ES-I3 (cell line): ENCODE results near the gene MB21D2.

Source experiments
- H3K36me3 ChIP-seq: 2 replicates; pipeline ENCODE4 v1.6.1; 2013; ENCODE audit warnings: mild to moderate bottlenecking, low read length, control low read depth, moderate library complexity; ENCODE audit not compliant: insufficient read depth
- H3K4me1 ChIP-seq: 2 replicates; pipeline ENCODE4 v1.6.1; 2013; ENCODE audit warnings: mild to moderate bottlenecking, control low read depth, low read length; ENCODE audit not compliant: insufficient read depth
- H3K9ac ChIP-seq: 2 replicates; pipeline ENCODE4 v1.6.1; 2013; ENCODE audit warnings: low read depth, mild to moderate bottlenecking, low read length, moderate library complexity
- H3K9me3 ChIP-seq: 2 replicates; pipeline ENCODE4 v1.6.1; 2013; ENCODE audit warnings: mild to moderate bottlenecking, low read length, moderate library complexity; ENCODE audit not compliant: control insufficient read depth, insufficient read depth

The MB21D2 gene

DNA sequence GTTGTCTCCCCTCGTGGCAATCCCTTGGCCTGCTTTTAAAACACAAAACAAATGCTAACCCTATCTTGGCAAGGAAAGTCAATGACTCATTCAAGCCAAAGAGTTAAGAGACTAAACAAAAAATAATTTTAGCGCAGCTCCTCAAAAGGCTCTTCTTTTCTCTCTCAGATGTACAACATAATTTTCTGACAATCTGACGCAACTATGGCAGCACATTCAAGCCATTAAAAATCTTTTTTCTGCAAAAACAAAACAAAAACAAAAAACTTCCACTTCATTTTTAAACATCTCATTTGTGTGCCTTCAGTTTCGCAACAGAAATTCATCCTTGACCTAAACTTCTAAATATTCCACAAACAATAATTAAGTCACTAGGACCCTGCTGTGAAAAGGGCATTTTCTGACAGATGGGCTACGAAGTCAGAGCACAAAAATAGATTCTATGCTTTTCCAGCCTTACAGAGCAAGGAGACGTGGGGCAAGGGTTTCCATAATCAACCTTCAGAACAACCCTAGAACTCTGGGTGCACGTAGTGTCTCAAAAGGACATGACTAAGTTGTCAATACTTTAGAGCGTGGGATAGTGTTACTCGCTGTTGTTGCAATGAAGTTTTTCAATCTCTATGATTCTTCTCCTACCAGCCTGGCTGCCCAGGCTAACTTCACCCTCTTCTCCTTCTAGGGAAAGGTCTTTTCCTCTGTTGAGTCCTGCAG, 84.3 kb downstream of the MB21D2 start:
- Histone ChIP-seq H3K9me3 (no peaks in the 10 kb centered on the region), H3K36me3 (no peaks in the 10 kb centered on the region), H3K9ac (no peak overlapping the region), H3K4me1 (0 out of 2 replicates have a peak, but pooled peaks cover 10% of the 10 kb centered on the region)

- Histone ChIP-seq H3K4me1 (0 out of 2 replicates have a peak, but pooled peaks cover 8% of the 10 kb centered on the region), H3K9ac (no peak overlapping the region), H3K9me3 (no peaks in the 10 kb centered on the region), H3K36me3 (no peaks in the 10 kb centered on the region)
These were observed 85.8 kb downstream of the MB21D2 start for GRCh38 chr3:192831801-192832347.

GRCh38 chr3:192831111-192831644, 86.5 kb downstream of the MB21D2 start:
- Histone ChIP-seq H3K9me3 (no peaks in the 10 kb centered on the region), H3K9ac (no peak overlapping the region), H3K4me1 (0 out of 2 replicates have a peak, but pooled peaks cover 8% of the 10 kb centered on the region), H3K36me3 (no peaks in the 10 kb centered on the region)

DNA sequence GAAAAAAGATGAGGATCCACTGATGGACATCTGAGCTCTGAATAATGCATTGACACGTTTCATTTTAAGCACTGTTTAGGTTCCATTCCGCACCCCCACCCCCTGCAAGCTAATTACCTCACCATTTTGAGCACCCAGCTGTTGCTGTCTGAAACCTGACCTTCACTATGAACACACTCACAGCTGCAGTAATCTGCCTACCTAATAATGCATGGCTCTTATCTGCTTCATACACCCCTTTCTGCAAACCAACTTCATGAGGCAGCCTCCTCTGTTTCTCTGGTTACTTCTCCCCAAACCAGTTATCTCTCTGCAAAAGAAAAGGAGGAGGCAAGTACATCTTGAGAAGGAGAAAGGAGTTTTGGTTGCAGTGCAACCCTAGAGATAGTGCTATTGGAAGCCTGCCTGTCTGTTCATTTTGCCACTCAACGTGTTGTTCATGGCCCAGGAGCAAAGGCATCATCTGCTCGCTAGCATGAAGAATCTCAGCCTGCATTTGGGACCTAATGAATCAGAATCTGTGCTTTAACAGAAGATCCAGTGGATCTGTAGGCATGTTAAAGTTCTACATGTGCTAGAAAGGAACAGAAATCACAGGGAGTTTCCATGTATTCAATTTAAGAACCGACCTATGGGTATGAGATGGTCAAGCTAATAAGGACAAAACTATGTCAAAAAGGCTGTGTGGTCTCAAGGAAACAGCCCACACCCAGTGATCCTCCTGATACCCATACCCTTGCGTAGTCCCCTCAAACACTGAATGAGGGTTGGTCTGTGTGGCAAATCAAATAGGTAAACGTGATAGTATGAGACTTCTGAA, 87.2 kb downstream of the MB21D2 start:
- H3K4me1 ChIP-seq = 0 out of 2 replicates have a peak, but pooled peaks cover 8% of the 10 kb centered on the region
- no peak overlapping the region for H3K9ac ChIP-seq
- no peaks in the 10 kb centered on the region for H3K36me3 ChIP-seq
- H3K9me3 ChIP-seq = no peaks in the 10 kb centered on the region

- H3K9ac ChIP-seq = no peak overlapping the region
- H3K9me3 ChIP-seq = no peaks in the 10 kb centered on the region
- H3K36me3 ChIP-seq = no peaks in the 10 kb centered on the region
- H3K4me1 ChIP-seq = no peaks in the 10 kb centered on the region
These were observed 89.6 kb downstream of the MB21D2 start for GRCh38 chr3:192827863-192828594.

DNA sequence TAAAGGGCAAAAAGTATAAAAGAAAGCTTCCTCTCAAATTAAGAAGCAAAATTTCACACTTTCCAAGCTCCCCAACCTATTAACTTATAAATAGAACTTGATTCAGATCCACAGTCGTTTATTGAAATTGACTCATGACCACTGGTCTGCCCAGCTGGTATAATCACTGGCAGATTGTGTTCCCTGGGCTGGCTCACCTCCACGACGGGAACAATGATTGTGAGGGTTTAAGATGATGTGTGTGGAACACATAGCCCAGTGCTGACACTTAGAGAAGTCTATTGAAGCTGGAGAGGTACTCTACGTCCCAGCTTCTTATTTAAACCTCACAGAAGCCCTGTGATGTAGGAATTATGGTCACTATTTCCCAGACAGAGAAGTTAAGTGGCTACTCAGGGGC, 90.4 kb downstream of the MB21D2 start:
- Histone ChIP-seq H3K9ac (no peak overlapping the region), H3K9me3 (no peaks in the 10 kb centered on the region), H3K36me3 (no peaks in the 10 kb centered on the region), H3K4me1 (0 out of 2 replicates have a peak, but pooled peaks cover 4% of the 10 kb centered on the region)

DNA sequence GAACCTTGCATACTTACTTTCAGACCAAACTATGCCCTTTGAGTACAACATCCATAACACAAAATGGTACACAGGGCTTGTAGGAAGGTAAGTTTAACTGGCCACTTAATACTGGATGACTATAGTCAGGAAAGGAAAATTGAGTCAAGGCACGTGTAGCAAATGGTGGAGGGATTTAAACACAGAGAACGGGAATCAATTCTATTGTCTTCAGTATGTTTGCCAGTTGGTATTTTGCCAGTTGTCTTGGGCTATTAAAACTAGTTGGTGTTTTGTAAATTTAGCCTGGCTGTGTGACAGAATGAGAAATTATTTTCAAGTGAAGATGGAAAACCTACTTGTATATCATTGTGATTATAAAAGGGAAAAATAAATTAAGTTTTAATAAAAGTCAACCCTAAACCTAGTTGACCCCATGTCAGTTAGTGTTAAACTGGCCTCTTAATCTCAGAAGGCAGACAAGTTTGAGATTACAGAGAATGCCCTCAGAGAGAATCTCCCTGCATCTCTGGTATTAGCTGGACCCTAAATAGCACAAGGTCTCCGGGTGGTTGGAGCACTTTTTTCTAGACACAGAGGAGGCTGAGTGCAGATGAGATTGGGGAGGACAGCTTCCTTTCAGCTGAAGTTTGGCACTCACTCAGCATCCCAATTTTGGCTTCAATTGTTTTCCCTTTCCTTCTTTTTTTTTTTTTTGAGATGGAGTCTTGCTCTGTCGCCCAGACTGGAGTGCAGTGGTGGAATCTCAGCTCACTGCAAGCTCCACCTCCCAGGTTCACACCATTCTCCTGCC, 91.2 kb downstream of the MB21D2 start:
- Histone ChIP-seq H3K4me1 (0 out of 2 replicates have a peak, but pooled peaks cover 4% of the 10 kb centered on the region), H3K36me3 (no peaks in the 10 kb centered on the region), H3K9ac (no peak overlapping the region), H3K9me3 (no peaks in the 10 kb centered on the region)

DNA sequence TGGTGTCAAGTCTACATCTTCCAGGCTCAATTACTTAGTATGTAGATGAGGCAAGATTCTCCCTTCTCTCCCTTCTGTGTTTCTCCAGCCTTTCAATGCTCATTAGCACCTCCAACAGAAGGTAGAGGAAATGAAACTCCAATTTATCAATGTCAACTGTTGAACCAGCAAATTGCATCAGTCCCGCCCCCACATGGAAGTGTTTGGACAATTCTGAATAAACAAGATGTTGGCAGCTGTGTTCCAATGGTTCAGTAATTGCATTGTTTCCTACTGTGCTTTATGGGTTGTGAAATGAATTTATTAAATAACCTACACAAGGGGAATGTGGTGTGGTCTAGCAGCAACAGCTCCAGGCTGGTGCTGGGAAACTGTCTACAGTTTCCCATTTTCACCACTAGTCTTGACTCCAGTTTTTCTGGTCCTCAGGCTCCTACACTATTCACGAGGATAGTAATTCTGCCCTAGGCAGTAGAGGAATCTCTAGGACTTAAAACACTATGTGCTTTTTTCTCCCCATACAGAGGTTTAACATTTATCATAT, 91.9 kb downstream of the MB21D2 start:
- H3K9me3 ChIP-seq = no peaks in the 10 kb centered on the region
- H3K36me3 ChIP-seq = no peaks in the 10 kb centered on the region
- H3K9ac ChIP-seq = no peak overlapping the region
- H3K4me1 ChIP-seq = 0 out of 2 replicates have a peak, but pooled peaks cover 4% of the 10 kb centered on the region

GRCh38 chr3:192825216-192825615, 92.4 kb downstream of the MB21D2 start:
- H3K9me3 ChIP-seq = no peaks in the 10 kb centered on the region
- no peak overlapping the region for H3K9ac ChIP-seq
- H3K4me1 ChIP-seq = peaks cover 7% of the 10 kb centered on the region; the same call in 1 of the 2 replicates
- H3K36me3 ChIP-seq = no peaks in the 10 kb centered on the region

GRCh38 chr3:192824313-192824712, 93.3 kb downstream of the MB21D2 start:
- Histone ChIP-seq H3K36me3 (no peaks in the 10 kb centered on the region), H3K9ac (no peak overlapping the region), H3K4me1 (peaks cover 16% of the 10 kb centered on the region), H3K9me3 (no peaks in the 10 kb centered on the region)

DNA sequence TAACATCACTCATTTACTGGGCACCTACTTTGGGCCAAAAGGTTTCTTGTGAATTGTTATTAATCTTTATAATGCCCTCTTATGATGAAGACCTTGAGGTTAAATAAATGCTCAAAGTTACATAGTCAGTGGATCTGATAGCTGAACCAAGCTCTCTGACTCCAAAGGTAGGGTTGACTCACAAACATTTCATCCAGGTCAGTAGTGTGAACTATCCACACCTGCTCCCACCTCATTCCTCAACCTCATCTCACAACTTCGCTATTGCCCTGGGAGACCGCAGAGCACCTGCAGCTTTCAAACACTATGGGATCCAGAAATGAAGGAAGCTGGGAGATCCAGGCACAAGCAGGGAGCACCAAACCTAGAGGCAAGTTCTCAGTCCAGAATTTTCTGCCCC, 96.5 kb downstream of the MB21D2 start:
- Histone ChIP-seq H3K36me3 (no peaks in the 10 kb centered on the region), H3K9ac (no peak overlapping the region), H3K9me3 (no peaks in the 10 kb centered on the region), H3K4me1 (peaks cover 45% of the 10 kb centered on the region)

DNA sequence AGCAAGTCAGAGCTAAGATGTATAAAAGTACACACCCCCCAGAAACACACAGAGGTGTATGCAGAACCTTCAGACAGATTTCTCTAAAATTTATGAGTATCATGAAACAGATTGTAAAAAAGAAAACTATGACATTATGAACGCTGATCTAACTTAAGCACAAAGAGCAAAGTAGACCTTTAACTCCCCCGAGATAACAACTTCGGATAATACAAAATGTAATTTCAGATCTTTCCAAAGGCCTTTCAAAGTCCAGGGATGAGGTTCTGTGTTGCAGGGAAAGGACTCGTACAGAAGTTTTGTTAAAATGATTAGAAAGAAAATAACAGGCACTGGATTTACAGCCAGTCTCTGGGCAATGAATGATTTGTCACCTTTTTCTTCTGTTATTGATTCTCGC, 97.5 kb downstream of the MB21D2 start:
- H3K9me3 ChIP-seq = no peaks in the 10 kb centered on the region
- peaks cover 46% of the 10 kb centered on the region for H3K4me1 ChIP-seq
- H3K36me3 ChIP-seq = no peaks in the 10 kb centered on the region
- no peak overlapping the region for H3K9ac ChIP-seq

DNA sequence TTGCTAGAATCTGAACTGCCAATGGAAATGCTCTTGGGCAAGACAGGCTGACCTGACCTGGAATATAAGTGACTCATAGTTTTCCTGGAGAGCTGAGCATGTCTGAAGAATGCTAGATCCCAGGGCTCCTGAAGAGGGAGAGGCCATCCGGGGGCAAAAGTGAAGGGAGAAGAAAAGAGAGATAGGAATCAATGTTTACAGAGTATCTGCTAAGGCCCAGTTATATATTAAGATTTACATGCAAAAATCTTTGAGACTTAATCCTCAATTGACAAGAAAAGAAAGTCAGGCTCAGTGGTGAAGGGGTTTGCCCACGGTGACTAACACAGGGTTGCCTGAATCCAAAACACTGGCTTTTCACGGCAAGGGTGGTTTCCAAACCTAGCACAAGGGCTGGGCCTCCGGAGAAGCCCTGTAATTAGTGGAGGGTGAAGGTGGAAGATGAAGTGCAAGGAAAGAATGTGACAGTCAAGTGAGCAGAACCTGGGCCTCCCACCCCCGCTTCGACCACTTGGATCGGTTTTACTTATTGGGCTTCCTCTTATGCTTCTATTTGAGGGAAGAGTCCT, 98.6 kb downstream of the MB21D2 start:
- Histone ChIP-seq H3K9me3 (no peaks in the 10 kb centered on the region), H3K36me3 (no peaks in the 10 kb centered on the region), H3K4me1 (peaks cover 46% of the 10 kb centered on the region), H3K9ac (no peak overlapping the region)
